ENCODE results near the gene HRH1.
"Not testable (repeated sequence)": the region's sequence is repeated elsewhere in the genome, so short reads cannot be mapped to it uniquely, and the experiment has no call there.

Gene HRH1

GRCh38 chr3:11206316-11206715, 52.0 kb downstream of the HRH1 start:
- DNase-seq (ENCODE audit: low read depth) = no peak

DNA sequence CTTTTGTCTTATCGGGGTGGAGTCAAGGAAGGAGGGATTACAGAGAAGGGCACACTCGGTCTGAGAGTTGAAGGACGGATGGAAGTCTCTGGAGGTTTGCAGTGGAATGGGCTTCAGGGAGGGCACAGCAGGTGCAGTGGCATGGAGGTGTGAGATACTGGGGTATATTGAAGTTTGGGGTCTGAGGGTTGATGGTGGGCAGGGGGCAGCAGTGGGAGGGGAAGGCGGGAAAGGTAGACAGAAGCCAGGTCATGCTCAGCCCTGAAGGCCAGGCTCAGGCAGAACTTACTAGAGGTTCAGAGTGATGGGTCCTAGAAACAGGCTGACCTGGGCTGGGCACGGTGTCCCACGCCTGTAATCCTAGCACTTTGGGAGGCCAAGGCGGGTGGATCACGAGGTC, 52.7 kb downstream of the HRH1 start:
- DNase-seq (ENCODE audit: low read depth) = no peak

DNA sequence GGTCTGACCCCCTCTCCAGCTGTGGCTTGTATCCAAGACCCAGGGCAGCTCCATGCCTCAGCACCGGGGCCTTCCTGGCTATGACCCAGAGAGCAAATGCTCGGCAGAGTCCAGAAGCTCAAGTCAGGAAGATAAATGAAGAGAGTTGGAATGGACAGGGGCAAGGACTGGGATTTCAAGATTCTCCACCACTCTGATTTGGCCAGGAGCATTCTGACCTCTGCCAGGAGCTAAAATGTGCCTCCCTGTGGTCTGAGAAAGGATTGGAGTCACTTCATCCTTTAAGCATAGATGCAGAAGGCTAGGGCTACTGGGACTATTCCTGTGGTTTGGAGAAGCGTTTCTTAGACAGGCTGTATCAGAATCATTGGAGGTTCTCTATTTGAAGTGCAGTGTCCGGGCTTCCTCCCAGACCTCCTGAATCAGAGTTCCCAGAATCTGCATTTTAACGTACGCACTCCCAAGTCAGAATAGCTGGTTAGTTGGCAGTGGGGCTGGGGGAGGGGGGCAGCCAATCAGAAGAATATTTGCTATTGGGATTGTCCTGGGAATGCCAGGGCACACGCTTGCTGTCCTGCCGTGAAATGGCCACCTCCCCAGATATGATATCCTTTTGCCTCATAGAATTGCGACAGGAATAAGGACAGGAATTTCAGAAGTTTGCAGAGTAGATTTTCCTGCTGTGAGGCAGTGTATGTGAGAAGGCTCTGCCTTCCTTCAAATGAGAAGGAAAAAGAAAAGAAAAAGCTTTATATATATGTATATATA, 57.4 kb downstream of the HRH1 start:
- DNase-seq (ENCODE audit: low read depth) = no peak

- DNase-seq (ENCODE audit: low read depth) = no peak
These were observed 58.0 kb downstream of the HRH1 start for GRCh38 chr3:11212299-11212608.

DNA sequence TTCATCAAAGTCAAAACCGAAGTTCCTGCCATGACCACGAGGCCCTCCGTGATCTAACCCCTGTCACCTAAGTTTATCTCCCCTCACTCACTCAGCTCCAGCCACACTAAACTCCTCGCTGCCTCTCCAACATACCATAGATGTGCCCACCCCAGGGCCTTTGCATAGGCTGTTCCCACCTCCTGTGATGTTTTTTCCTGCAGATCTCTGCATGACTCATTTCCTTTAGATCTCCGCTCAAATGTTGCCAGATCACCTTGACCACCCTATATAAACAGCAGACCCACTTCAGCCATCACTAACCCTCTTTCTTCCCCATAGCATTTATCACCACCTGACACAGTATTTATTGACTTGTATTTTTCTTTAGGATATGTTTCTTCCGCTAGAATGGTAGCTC, 58.5 kb downstream of the HRH1 start:
- DNase-seq (ENCODE audit: low read depth) = no peak

DNA sequence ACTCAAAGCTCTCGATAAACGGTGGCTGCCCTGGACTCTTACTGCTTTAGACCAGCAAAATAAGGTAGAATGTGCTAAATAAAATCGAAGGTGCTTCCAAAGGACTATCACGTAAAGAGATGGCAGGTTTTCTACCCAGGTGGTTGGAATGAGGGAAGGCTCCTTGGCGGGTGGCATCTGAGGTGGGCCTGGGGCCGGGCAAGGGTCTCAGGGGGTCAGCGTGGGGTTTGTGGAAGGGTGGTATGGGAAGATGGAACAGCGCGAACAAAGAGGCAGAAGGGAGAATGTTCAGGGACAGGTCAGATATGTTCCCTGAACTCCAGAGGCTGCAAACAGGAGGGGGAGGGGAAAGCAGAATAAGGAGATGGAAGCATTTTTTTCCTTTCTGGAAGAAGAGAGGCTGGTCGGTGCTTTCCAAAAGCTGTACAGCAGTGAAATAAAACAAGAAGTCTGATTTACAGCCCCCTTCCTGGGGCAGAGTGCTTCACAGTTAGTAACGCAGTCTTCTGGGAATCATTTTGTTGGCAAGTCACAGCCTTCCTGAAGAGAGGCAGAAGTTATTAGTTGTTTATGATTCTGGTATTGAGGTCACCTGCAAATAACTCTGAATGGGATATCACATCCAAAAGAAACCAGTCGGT, 59.6 kb downstream of the HRH1 start:
- DNase-seq (ENCODE audit: low read depth) = no peak

DNA sequence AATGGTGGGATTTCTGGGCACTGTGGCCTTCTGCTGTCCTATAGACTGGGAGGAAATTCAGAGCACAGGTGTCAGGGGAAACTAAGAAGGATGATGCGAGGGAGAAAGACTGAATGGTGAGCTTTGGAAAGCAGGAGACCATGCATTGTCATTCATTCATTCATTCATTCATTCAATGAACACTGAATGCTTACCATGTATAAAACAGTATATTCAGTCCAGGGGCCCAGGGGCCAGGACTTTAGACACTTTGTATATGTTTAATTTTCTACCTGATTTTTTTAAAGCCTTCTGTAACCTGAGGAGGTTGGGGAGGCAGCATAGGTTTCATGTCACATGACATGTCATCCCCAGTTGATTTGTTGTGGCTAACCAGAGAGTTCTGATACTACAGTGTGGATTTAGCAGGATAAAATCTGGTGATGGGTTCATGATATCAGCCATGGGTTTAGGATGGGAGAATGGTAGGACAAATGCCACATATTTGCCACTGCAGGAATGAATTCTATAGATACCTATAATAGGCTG, 60.2 kb downstream of the HRH1 start:
- DNase-seq (ENCODE audit: low read depth) = no peak

GRCh38 chr3:11217370-11217769, 63.1 kb downstream of the HRH1 start:
- not testable (repeated sequence) for DNase-seq (ENCODE audit: low read depth)

DNA sequence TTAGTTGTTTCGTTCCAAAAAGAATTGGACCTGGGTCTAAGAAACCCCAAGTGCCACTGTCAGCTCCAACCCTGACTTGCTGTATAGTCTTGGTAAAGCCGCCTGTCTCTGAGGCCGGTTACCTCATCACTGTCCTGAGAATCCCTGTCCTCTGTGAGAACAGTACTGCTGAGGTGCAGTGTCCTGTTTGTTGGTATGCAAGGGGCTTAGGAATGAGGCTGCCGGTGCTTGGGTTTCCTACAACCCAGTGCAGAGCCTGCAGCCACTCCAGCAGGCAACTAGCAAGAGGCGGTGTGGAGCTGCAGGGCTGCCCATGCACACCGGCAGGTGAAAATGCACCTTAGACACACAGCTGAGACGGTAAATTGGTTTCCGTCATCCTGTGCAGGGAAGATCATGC, 65.9 kb downstream of the HRH1 start:
- no peak for DNase-seq (ENCODE audit: low read depth)

DNA sequence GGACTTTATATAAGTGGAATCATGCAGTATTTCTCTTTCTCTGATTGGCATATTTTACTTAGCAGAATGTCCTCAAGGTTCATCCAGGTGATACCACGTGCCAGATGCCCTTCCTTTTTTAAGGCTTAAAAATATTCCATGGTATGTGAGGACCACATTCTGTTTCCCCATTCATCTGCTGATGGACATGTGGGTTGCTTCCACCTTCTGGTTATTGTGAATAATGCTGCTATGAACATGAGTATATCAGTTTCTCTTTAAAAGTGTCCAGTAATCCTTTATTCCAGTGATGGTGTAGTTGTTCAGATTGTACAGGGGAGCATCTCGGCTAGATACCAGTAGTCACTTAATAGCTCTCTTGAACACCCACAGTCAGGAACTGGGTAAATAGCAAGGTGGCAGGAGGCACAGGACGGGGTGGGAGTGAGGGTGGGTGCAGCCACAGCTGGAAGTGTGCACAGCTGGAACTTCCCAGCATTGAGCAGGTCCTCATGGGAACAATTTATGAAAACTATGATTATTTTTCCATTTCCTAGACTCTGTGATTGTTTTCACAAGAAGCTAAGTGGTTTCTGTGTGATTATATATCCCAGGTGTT, 67.6 kb downstream of the HRH1 start:
- DNase-seq (ENCODE audit: low read depth) = no peak

- DNase-seq (ENCODE audit: low read depth) = no peak
These were observed 69.7 kb downstream of the HRH1 start for GRCh38 chr3:11224010-11224409.

GRCh38 chr3:11224870-11225229, 70.6 kb downstream of the HRH1 start:
- no peak for DNase-seq (ENCODE audit: low read depth)

- DNase-seq (ENCODE audit: low read depth) = no peak
These were observed 71.7 kb downstream of the HRH1 start for GRCh38 chr3:11226042-11226370.

DNA sequence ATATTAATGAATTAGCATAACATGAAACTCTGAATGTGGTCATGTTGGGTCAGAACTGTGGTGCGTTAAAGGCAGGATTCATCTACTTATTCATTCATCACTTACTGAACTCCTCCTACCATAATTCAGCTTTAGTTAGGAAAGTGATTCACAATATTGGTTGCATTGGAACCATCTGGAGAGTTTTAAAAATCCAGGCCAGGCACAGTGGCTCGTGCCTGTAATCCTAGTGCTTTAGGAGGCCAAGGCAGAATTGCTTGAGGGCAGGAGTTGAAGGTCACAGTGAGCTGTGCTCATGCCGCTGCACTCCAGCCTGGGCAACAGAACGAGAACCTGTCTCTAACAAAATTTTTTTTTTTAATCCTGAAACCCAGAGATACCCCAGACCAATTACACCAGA, 73.7 kb downstream of the HRH1 start:
- no peak for DNase-seq (ENCODE audit: low read depth)

DNA sequence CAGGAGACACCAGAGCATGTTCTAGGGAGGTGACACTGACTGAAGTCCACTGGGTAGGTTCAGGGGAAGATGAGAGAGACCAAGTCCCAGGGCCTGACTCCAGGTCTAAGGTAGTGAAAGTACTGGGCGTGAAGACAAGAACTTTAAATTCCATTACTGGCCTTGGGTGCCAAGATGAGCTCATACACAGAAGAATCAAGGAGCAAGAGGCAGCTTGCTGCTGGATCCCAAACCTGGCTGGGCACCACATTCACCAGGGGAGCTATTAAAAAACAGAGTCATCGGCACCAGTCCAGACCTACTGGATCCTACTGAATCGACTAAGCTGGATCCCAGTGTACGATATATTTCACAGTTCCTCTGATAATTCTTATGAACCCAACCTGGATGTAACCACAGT, 75.8 kb downstream of the HRH1 start:
- no peak for DNase-seq (ENCODE audit: low read depth)

GRCh38 chr3:11230832-11231231, 76.5 kb downstream of the HRH1 start:
- DNase-seq (ENCODE audit: low read depth) = no peak

DNA sequence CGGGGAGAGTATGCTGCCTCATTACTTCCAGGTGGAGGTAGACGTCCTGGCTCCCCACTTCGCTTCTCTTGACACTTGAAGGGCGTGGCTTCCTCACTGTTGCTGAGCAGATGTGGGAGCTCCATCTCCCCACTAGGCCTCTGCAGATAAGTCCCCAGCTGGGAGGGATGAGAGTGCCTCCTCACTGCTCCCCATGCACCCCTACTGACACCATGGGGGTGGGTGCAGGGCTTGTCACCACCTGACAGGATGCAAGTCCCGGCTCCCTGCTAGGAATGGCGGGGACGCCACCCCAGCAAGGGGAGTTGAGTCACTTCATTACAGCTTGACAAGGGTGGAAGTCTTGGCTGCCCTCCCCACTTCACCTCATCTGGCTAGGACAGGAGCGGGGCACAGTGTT, 81.1 kb downstream of the HRH1 start:
- DNase-seq (ENCODE audit: low read depth) = no peak

GRCh38 chr3:11236588-11237461, 82.5 kb downstream of the HRH1 start:
- peak; percentile 75 for DNase-seq (ENCODE audit: low read depth)

DNA sequence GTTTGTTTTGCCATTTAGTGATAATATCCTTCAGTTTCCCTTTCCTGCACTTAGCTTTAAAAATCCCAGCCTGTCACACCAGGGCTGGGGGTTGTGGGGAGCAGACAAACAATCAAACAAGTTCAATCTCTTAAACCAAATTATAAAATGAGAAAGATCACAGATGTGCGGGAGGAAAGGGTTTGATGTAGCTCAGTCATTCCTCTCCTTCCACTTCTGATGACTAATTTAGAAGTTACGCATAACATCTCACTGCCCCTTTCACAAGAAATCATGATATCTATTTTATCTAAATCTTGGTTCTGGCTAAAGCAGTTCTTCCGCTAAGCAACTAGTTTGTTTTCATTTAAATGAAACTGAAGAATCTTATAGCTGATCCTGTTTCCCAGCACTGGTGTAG, 83.8 kb downstream of the HRH1 start:
- DNase-seq (ENCODE audit: low read depth) = peak; percentile 16

GRCh38 chr3:11238880-11239279, 84.6 kb downstream of the HRH1 start:
- no peak for DNase-seq (ENCODE audit: low read depth)

DNA sequence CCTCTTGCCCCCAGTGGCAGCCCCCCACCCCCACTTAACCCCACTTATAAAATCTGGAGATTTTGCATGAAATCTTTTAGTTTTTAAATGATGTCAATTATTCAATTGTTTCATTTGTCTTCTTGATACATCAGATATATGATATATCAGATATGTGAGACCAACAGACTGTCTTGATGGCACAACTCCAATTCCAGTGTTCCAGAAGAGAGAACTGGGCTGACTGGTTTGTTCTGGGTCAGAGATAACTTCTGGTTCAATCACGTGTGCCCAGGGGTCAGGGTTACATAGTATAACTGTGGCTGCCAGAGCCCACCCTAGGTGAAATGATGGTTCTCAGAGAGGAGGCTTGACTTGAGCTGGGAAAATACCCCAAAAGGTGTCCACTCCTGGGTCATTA, 85.5 kb downstream of the HRH1 start:
- DNase-seq (ENCODE audit: low read depth) = no peak

DNA sequence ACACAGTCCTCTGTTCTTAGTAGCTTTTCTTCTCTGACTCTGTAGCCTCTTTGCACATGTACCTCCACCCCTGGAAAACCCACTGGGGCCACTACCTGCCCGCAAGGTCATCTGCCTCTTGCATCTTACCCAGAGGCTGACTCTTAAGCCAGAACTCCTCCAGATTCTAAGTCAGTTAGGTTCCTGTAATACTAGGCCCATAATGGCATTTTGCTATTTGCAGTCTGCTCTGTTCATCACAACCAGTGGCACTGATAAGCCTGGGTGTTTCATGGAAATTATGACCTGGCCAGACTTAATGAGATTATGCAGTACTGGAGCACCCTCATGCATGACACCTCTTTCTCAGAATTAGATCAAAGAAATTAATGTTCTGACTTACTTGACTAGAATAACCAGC, 86.2 kb downstream of the HRH1 start:
- peak; percentile 49 for DNase-seq (ENCODE audit: low read depth)
